Activated CD8-positive, alpha-beta T cell treated with anti-CD3 and anti-CD28 coated beads, Interleukin-2, amount 10 ng/mL, durations not matched to agents 7 days and 5 days (primary cell): ENCODE results near the gene ARRB1. TPM values are rescaled to one million over a fixed set of nuclear protein-coding genes. Genes with fewer than 3 reads are reported as not detected.

Experiments used
- ATAC-seq: fragments of 150-1000 bp; cut with Tn5 transposase; one replicate; pipeline ENCODE4 v1.10.0; 2021; ENCODE audit warnings: moderate library complexity
- CTCF ChIA-PET: fragments of 350-600 bp; sonication (Branson Sonifier 250); formaldehyde crosslinking; loops from one replicate; lab custom pipeline; 2021; ENCODE audit warnings: antibody characterized with exemption; lab: Charles Lee
- POLR2A ChIA-PET: fragments of 350-600 bp; sonication (Branson Sonifier 250); formaldehyde crosslinking; loops from one replicate; lab custom pipeline; 2021; ENCODE audit warnings: antibody characterized with exemption; lab: Charles Lee
- DNase-seq: peaks from one replicate; pipeline ENCODE4 v3.0.0-alpha.2; 2020
- H3K27ac Mint-ChIP-seq: one replicate; pipeline ENCODE4 v1.8.0; 2021; ENCODE audit warnings: mild to moderate bottlenecking, mixed read lengths
- H3K27me3 Mint-ChIP-seq: one replicate; pipeline ENCODE4 v1.8.0; 2021; ENCODE audit warnings: low read depth, mixed read lengths
- H3K36me3 Mint-ChIP-seq: one replicate; pipeline ENCODE4 v1.8.0; 2021; ENCODE audit warnings: low read depth, mixed read lengths
- H3K4me1 Mint-ChIP-seq: one replicate; pipeline ENCODE4 v1.8.0; 2021; ENCODE audit warnings: low read depth, mixed read lengths
- H3K4me3 Mint-ChIP-seq: one replicate; pipeline ENCODE4 v1.8.0; 2021; ENCODE audit warnings: mild to moderate bottlenecking, mixed read lengths
- H3K9me3 Mint-ChIP-seq: one replicate; pipeline ENCODE4 v1.8.0; 2022; ENCODE audit warnings: mixed read lengths; ENCODE audit not compliant: insufficient read depth
- total RNA-seq, 2 experiments: library from RNA; stranded (reverse); gene quantifications; one replicate each; pipeline ENCODE4 v1.2.3, GENCODE V29; 2021

Gene ARRB1
- total RNA-seq, 2 experiments from 2014 or later: 69.4 to 82.6 TPM

DNA sequence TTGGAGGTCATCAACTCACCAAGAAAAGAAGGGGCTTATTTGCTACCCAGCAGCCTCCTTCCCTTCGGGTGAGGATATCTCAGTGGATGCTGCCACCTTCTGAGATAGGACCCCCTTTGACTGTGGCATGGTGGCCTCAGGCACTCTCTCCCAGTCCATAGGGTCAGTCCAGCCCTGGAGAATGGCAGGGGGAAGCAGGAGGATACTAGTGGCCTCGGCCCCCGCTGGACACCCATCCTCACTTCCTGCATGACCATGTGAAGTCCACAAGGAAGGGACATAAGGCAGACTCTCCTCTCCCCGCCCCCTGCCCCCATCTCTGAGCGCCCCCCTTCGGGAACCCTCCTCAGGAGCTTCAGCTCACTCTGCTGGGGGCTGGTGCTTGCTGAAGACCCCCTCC lies 86.5 kb downstream of the ARRB1 start:
- ChIA-PET CTCF (interaction anchor here (0.6 to 3.6 kb wide), 5 partner anchors 11 to 201 kb away, joined by 3 to 15 read pairs (median 3); no protein-coding TSS in a partner anchor), POLR2A (no interaction called here)
- ATAC-seq: no peak
- H3K9me3 Mint-ChIP-seq: no peaks in the 10 kb centered on the region
- H3K36me3 Mint-ChIP-seq: peaks cover 7% of the 10 kb centered on the region
- no peak overlapping the region for H3K4me3 Mint-ChIP-seq
- peaks cover 40% of the 10 kb centered on the region for H3K4me1 Mint-ChIP-seq
- H3K27me3 Mint-ChIP-seq: no peaks in the 10 kb centered on the region
- peak overlapping the region; percentile 66 for H3K27ac Mint-ChIP-seq
- DNase-seq: no peak

GRCh38 chr11:75264356-75264755 lies 87.1 kb downstream of the ARRB1 start:
- peak overlapping the region; percentile 74 for H3K27ac Mint-ChIP-seq
- no peak overlapping the region for H3K4me3 Mint-ChIP-seq
- peaks cover 7% of the 10 kb centered on the region for H3K36me3 Mint-ChIP-seq
- H3K9me3 Mint-ChIP-seq: no peaks in the 10 kb centered on the region
- POLR2A ChIA-PET: no interaction called here
- ATAC-seq (no peak), DNase-seq (no peak)
- H3K4me1 Mint-ChIP-seq: peaks cover 45% of the 10 kb centered on the region
- CTCF ChIA-PET: interaction anchor here (0.9 to 3.6 kb wide), 4 partner anchors 12 to 23 kb away, joined by 3 to 15 read pairs (median 6); no protein-coding TSS in a partner anchor
- H3K27me3 Mint-ChIP-seq: no peaks in the 10 kb centered on the region

GRCh38 chr11:75263944-75264349 lies 87.5 kb downstream of the ARRB1 start:
- ATAC-seq: no peak
- DNase-seq: peak; percentile 43
- H3K9me3 Mint-ChIP-seq: no peaks in the 10 kb centered on the region
- H3K4me1 Mint-ChIP-seq: peaks cover 45% of the 10 kb centered on the region
- ChIA-PET POLR2A (no interaction called here), CTCF (interaction anchor here (0.9 to 3.6 kb wide), 4 partner anchors 12 to 22 kb away, joined by 3 to 15 read pairs (median 6); no protein-coding TSS in a partner anchor)
- no peaks in the 10 kb centered on the region for H3K27me3 Mint-ChIP-seq
- peak overlapping the region; percentile 74 for H3K27ac Mint-ChIP-seq
- no peak overlapping the region for H3K4me3 Mint-ChIP-seq
- peaks cover 7% of the 10 kb centered on the region for H3K36me3 Mint-ChIP-seq

GRCh38 chr11:75262961-75263852 lies 88.3 kb downstream of the ARRB1 start:
- Mint-ChIP-seq H3K9me3 (no peaks in the 10 kb centered on the region), H3K4me1 (peaks cover 45% of the 10 kb centered on the region), H3K4me3 (no peak overlapping the region), H3K36me3 (peaks cover 7% of the 10 kb centered on the region), H3K27me3 (no peaks in the 10 kb centered on the region), H3K27ac (no peak overlapping the region)
- no peak for DNase-seq
- ATAC-seq: no peak
- CTCF ChIA-PET: interaction anchor here (0.9 to 3.6 kb wide), 5 partner anchors 13 to 121 kb away, joined by 3 to 15 read pairs (median 4); no protein-coding TSS in a partner anchor
- POLR2A ChIA-PET: interaction anchor here (1.1 to 3.0 kb wide), 2 partner anchors 12 to 274 kb away, joined by 3 to 11 read pairs; no protein-coding TSS in a partner anchor

GRCh38 chr11:75262436-75262835 lies 89.0 kb downstream of the ARRB1 start:
- peaks cover 5% of the 10 kb centered on the region for H3K27me3 Mint-ChIP-seq
- H3K27ac Mint-ChIP-seq: peak overlapping the region; percentile 82
- H3K9me3 Mint-ChIP-seq: no peaks in the 10 kb centered on the region
- ATAC-seq (no peak), DNase-seq (no peak)
- ChIA-PET POLR2A (interaction anchor here (1.1 to 3.0 kb wide), 2 partner anchors 13 to 273 kb away, joined by 3 to 11 read pairs; no protein-coding TSS in a partner anchor), CTCF (interaction anchor here (0.9 to 3.6 kb wide), 5 partner anchors 14 to 122 kb away, joined by 3 to 15 read pairs (median 4); no protein-coding TSS in a partner anchor)
- H3K36me3 Mint-ChIP-seq: peaks cover 4% of the 10 kb centered on the region
- no peak overlapping the region for H3K4me3 Mint-ChIP-seq
- peaks cover 45% of the 10 kb centered on the region for H3K4me1 Mint-ChIP-seq

DNA sequence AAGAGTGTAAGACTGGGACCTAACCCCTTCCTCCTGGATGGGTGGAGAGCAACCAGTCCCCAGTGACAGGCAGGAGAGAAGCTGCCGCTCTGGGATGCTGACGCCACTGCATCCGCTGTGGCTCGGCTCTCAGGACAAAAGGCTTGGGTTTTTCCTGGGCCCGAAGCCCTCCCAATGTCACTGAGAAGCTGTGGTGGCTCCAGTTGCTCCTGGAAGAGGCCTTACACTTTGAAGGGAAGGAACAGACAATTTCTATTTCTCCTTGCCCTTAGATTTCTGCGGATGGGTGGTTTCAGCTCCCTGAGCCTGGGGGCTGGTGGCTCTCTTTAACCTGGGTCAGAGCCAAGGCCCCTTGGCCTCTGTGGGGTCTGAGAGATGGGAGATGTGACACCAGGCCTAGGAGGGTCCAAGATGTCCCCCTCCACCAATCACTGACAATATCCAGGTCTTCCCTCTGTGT lies 89.5 kb downstream of the ARRB1 start:
- ATAC-seq (no peak), DNase-seq (no peak)
- Mint-ChIP-seq H3K4me3 (no peak overlapping the region), H3K4me1 (peaks cover 45% of the 10 kb centered on the region), H3K27ac (peak overlapping the region; percentile 82), H3K9me3 (no peaks in the 10 kb centered on the region), H3K36me3 (peaks cover 4% of the 10 kb centered on the region), H3K27me3 (peaks cover 9% of the 10 kb centered on the region)
- ChIA-PET POLR2A (interaction anchor here (3.0 kb wide), 1 partner anchor 13 kb away, joined by 11 read pairs; no protein-coding TSS in a partner anchor), CTCF (interaction anchor here (0.8 to 3.6 kb wide), 8 partner anchors 9 to 333 kb away, joined by 3 to 15 read pairs (median 4); no protein-coding TSS in a partner anchor)

GRCh38 chr11:75260396-75261170 lies 90.9 kb downstream of the ARRB1 start:
- no peaks in the 10 kb centered on the region for H3K9me3 Mint-ChIP-seq
- ChIA-PET POLR2A (interaction anchor here (0.7 to 3.0 kb wide), 3 partner anchors 11 to 52 kb away, joined by 3 to 11 read pairs (median 4); no protein-coding TSS in a partner anchor), CTCF (interaction anchor here (1.1 to 1.8 kb wide), 6 partner anchors 10 to 281 kb away, joined by 3 to 12 read pairs (median 4); no protein-coding TSS in a partner anchor)
- no peak overlapping the region for H3K4me3 Mint-ChIP-seq
- peaks cover 45% of the 10 kb centered on the region for H3K4me1 Mint-ChIP-seq
- no peaks in the 10 kb centered on the region for H3K36me3 Mint-ChIP-seq
- DNase-seq: no peak
- H3K27ac Mint-ChIP-seq: peak overlapping the region; percentile 82
- no peak for ATAC-seq
- H3K27me3 Mint-ChIP-seq: peaks cover 20% of the 10 kb centered on the region

- peaks cover 39% of the 10 kb centered on the region for H3K27me3 Mint-ChIP-seq
- no peaks in the 10 kb centered on the region for H3K9me3 Mint-ChIP-seq
- ChIA-PET POLR2A (no interaction called here), CTCF (no interaction called here)
- DNase-seq (no peak), ATAC-seq (no peak)
- H3K4me1 Mint-ChIP-seq: no peaks in the 10 kb centered on the region
- H3K36me3 Mint-ChIP-seq: no peaks in the 10 kb centered on the region
- H3K4me3 Mint-ChIP-seq: no peak overlapping the region
- no peak overlapping the region for H3K27ac Mint-ChIP-seq
Observed at GRCh38 chr11:75254326-75254725, 97.1 kb downstream of the ARRB1 start.

GRCh38 chr11:75249704-75250103 lies 101.8 kb downstream of the ARRB1 start:
- peaks cover 18% of the 10 kb centered on the region for H3K27me3 Mint-ChIP-seq
- POLR2A ChIA-PET: no interaction called here
- no peak for DNase-seq
- H3K4me3 Mint-ChIP-seq: no peak overlapping the region
- H3K27ac Mint-ChIP-seq: no peak overlapping the region
- no peaks in the 10 kb centered on the region for H3K9me3 Mint-ChIP-seq
- no peak for ATAC-seq
- no peaks in the 10 kb centered on the region for H3K36me3 Mint-ChIP-seq
- no peaks in the 10 kb centered on the region for H3K4me1 Mint-ChIP-seq
- CTCF ChIA-PET: interaction anchor here (1.7 to 17.8 kb wide), 13 partner anchors 8 to 321 kb away, joined by 3 to 538 read pairs (median 16); partner anchors contain the start of genes SLCO2B1 and TPBGL

GRCh38 chr11:75248924-75249256 lies 102.6 kb downstream of the ARRB1 start:
- POLR2A ChIA-PET: no interaction called here
- H3K4me1 Mint-ChIP-seq: no peaks in the 10 kb centered on the region
- no peaks in the 10 kb centered on the region for H3K36me3 Mint-ChIP-seq
- peaks cover 22% of the 10 kb centered on the region for H3K27me3 Mint-ChIP-seq
- no peak for ATAC-seq
- CTCF ChIA-PET: interaction anchor here (0.6 to 17.8 kb wide), 54 partner anchors 9 to 546 kb away, joined by 3 to 538 read pairs (median 5); partner anchors contain the start of genes NEU3 and SLCO2B1
- H3K9me3 Mint-ChIP-seq: no peaks in the 10 kb centered on the region
- no peak overlapping the region for H3K27ac Mint-ChIP-seq
- DNase-seq: no peak
- no peak overlapping the region for H3K4me3 Mint-ChIP-seq
